ENCODE measurements around the gene GUCY2F.

Gene GUCY2F

DNA sequence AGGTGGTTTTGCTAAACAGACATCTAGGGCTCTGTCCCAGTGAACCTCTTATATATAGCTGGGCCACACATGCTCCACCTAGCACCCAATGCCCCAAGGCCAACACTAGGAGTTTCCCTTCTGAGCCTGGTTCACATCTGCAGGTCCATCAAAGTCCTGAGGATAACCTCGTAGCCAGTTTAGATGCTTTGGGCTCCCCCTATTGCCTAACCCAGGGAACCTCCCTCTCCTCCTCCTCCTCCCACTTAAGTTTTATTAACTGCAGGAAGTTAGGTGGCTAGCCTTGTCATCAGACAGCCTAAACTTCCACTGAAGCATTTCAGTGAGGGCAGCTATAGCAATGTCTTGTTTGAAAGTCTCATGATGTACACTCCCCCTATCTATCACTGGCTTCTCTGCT is 88.0 kb downstream of the GUCY2F start:
- no peak for DNase-seq (ENCODE audit: low read depth)

DNA sequence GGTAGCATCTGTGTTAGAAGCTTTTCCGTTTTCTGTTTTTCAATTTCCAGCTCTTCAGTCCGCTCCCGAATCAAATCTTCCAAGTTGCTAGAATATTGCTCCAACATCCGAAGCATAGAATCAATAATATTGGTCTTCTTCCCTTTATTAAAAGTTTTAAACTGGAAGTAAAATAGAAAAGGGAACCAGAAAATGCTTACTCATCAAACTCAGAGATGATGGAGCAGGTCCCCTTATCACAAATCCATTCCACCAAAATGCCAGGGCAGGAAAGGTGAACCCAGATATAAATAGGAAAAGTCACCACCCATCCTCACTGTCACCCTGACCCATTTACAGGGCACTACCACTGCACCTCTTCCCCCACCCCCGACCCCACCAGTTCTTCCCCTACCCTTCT is 89.0 kb downstream of the GUCY2F start:
- DNase-seq (ENCODE audit: low read depth), result no peak

DNA sequence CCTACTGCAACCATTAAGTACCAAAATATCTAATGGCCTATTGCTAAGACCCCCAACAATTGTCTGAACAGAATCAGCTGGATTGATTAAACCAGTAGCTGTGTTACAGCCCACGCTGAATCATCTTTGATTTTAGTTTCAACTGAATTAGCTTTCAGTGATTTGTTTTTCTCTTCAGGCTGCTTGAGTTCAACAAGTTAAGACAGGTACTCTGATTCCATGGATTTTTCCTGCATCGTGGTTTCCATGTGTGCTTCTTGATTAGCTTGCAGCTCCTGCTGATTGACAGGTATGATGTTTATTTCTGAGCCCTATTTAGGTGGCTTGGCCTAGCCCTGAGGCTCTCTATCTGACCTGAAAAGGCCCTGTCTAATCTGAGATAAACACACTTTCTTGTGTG is 91.3 kb downstream of the GUCY2F start:
- DNase-seq (ENCODE audit: low read depth), result no peak

DNA sequence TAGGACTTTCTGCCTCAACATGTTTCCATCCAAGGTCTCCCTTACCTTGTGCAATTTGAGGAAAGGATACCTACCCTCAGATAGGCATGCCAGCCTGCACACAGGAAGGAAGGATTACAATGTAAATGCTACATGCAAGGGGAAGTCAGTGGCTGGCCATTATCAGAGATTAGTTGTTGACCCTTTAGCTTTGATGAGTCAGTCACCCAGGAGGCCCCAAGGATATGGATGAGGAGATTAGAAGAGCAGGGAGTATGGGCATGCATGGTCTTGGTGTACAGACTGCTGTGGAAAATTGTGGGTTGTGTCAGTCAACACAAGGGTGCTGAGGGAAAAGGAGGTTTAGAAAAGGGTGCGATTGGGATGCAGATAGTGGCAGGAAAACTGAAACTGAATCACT is 92.0 kb downstream of the GUCY2F start:
- no peak for DNase-seq (ENCODE audit: low read depth)

DNA sequence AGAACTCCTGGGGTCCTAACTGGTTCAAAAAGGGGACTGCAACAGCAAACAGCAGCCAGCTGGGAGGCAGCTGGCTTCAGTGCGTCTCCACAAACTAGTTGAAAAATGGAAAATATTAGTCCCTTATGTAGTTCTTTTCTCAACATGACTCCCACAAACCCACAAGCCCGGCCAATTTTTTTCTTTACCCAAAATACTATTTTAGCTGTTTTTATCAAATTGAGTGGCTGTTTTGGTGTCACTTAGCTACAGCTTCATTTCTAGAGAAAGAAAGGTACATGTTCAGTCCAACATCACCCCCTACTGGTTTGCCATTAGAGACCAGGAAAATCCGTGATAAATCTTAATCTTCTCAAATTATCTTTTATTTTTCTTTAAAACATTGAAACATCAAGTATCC is 97.2 kb downstream of the GUCY2F start:
- DNase-seq (ENCODE audit: low read depth), result no peak

DNA sequence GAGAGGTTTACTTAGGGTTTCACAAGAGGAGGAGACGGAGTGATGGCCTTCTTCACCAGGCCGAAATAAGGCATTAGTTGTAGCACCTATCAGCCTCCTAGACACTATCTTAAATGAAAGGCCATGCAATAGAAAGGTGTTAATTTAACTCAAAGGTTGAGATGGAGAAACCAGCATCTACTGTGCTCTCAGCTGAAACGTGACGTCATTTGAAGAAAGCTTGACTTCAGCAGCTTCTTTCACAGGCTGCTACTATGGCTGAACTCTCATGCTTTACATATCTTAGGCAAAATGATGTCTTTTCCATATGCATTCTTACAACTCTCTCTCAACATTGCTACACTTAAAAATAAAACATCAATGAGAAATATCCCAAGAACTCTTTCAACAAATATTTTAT is 99.6 kb downstream of the GUCY2F start:
- no peak for DNase-seq (ENCODE audit: low read depth)

DNA sequence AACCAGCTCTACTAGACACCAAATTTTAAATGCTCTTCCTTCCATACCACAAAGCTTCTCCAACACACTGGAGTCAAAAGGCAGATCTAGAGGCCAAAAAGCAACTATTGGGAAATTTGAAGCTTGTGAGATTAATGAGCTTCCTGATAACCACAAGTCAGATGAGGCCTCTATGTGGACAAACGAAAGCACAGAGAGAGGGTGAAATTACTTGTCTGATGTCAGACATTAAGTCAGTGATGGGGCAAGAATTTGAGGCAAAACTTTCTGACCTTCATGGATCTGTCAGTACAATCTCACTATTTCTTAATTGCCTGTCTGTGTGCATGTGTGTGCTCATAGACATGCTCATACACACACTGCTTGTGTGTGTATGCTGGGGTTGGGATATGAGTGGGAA is 103.6 kb downstream of the GUCY2F start:
- no peak for DNase-seq (ENCODE audit: low read depth)

DNA sequence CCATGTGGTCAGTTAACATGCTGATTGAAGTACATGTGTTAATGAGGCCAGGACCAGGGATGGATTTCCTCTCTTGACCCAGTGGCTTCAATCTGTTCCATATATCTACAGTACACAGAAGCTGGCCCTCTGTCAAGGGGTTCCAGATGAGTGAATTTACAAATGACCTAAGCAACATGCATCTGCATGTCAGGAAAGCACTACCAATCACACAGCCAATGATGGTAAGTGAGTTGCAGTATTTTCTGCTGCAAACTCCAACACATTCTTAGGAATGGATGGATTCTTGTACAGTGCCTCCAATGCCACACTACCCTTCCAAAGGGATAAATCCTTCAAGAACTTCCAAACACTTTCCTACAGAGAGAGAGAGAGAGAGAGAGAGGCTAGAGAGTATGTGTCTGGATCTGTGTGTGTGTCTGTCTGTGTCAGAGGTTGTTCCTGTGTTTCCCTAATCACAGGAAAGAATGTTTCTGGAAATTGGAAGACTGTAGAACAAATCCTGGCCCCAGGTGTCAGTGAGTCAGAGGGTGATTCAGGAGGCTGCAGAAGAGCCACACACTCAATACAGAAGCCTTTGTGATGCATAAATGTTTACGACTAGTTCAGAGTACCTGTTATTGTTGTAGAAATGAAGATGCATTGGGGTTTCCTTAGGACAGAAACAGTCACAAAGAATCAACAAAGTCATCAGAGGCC is 107.5 kb downstream of the GUCY2F start:
- no peak for DNase-seq (ENCODE audit: low read depth)

DNA sequence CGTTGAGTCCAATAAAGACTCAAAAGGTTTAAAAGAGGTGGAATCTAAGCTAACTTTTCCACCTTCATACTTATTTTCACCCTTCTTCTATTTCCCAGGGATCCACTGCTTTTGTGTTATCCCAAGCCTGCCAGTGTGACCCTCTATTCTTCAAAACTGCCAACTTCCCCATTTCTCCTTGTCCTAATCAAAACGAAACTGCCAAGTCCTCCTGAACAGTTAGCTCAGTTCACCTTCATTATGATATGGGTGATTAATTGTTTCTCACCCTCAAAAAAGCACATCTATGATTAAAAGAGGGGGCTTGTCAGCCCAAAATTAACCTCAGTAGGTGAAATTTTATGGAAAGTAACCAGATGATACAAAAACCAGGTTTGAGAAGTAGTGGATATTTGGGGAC is 108.4 kb downstream of the GUCY2F start:
- no peak for DNase-seq (ENCODE audit: low read depth)

DNA sequence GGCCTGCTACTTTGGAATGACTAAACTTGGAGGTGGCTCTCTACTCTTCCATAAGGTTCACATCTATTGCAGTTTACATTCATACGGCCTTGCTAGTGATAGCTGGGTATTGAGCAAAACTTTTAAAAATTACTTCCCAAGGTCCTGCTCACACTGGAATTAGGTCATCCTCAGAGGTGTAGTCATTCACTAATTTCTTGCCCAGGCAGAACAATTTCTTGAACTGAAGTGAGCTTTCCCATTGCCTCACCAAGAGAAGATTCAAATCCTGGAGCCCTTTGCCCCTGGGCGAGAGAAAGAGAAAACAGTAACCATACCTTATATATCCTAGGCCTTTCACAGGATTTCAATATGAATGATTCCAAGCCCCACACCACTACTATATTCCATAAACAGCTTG is 109.2 kb downstream of the GUCY2F start:
- DNase-seq (ENCODE audit: low read depth), result no peak

DNA sequence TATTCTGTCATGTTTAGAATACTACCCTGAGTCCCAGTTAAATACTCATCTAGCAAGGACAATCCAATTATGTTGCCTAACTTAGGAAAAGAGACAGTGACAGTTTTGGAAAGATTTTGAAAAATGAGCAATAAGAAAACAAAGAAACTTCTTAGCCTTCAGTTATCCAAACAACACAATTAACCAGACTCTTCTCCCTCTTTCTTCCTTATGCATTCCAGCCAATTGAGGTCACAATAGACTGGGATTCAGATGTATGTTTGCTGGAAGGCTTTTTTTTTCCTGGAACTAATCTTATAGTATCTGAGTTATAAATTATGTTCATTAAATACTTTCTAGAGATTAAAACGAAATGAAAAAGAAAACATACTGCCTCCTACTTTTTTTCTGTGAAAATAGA is 109.6 kb downstream of the GUCY2F start:
- no peak for DNase-seq (ENCODE audit: low read depth)

DNA sequence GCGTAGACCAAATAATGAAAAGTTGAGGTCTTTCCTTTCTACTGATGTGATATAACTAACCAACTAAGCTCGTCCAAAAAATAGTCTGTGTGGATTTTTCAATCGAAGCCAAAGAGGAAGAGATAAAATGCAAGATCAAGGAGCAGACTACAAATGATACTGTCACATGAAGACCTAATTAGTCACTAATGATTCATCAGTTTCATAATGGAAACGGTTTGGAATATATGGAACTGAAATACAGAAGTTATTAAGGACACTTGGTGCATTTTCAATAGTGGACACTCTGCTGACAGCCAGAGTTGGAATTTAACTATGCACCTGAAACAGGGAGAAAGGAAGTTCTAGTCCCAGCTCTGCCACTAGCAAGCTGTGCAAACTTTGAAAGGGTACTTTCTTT is 119.8 kb downstream of the GUCY2F start:
- DNase-seq (ENCODE audit: low read depth), result no peak

DNA sequence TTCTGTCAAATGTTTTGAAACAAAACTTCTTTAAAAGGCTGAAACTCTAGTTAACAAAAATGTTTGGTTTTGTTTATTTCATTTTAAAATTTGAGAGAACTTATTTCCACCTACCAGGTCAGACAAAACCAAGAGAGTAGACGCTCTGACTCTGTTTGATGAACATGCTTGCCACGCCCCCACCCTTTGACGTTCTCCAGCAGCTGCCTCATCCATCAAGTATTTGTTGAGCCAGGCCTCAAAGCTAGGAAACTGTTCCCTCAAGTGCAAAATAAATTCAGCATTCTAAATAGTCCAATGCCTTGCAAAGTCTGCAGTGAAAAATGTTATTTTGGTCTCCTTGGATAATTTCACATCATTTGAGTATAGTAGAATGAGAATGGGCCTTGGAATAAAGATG is 121.6 kb downstream of the GUCY2F start:
- DNase-seq (ENCODE audit: low read depth), result no peak

DNA sequence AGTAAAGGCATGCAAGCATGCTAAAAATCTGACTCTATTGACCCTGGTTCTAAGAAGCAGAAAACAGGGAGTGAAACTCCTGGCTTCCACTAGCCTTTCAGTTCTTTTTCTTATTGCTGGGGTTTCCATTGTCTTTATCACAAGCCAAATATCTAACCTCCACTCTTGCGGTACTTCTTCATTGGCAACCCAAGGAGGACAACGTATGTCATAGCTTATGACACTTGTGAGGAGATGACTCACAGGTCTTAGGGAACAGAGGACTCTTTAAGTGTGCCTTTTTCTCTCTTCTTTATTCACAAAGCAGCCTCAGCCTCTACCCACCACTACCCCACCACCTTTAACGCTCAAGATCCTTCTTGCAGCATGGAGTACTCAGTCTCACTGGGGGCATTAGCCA is 124.2 kb downstream of the GUCY2F start:
- DNase-seq (ENCODE audit: low read depth), result no peak

DNA sequence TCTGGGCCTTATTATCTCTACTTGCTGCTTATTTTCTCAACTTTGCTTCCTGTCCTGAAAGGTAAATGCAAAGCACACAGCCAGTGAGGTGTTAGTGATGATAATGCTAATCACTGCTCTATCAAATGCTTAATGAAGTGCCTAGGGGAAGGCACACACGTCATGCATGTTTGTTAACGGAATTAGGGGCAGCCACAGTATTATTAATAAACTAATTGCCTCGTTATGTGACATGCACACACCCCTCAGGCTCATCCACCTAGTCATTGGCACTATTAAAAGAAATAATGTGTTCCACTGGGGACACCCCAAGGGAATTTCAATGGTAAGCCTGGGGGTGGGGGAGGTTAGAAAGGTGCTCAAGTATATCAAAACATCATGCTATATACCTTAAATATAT is 125.2 kb downstream of the GUCY2F start:
- DNase-seq (ENCODE audit: low read depth), result no peak

DNA sequence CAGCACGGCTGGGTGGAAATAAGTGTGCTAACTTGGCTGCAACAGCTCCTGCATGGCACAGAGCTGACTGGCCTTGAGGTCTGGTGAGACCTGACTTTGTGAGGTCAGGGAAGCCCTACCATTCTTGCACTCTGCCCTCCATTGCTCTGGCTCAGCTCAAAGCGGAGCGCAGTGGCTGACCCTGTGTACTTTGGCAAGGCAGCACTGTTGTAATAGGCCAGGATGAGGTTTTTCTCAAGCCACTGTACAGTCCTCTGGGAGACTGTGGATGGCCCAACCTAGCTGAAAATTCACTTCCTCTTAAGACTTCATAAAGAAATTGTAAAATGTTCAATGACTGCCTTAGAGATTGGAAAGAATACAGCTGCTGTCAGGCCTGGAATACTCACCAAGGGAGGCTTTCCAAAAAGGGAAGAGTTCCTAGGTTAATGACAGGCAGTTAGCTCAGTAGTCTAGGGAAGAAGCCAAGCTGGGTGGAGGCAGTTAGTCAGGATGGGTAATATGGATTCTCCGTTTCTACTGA is 129.8 kb downstream of the GUCY2F start:
- DNase-seq (ENCODE audit: low read depth), result no peak

DNA sequence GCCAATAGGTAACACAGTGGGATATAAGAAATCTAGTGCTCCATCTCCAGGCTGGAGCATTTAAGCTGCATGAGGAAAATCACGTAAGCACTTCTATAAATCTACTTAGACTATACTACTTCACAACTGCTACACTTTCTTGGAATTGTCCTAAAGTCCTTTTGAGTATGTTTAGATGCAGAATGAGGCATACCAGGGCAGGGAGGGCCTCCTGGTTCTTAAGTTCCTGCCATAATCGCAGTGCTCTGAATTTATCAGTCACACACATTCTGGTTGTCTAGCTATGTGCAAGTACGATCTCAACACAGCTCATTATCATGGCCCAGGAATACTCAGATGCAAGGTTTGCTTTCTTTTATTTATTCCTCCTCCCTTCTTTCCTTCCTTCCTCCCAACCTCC is 130.3 kb downstream of the GUCY2F start:
- no peak for DNase-seq (ENCODE audit: low read depth)

DNA sequence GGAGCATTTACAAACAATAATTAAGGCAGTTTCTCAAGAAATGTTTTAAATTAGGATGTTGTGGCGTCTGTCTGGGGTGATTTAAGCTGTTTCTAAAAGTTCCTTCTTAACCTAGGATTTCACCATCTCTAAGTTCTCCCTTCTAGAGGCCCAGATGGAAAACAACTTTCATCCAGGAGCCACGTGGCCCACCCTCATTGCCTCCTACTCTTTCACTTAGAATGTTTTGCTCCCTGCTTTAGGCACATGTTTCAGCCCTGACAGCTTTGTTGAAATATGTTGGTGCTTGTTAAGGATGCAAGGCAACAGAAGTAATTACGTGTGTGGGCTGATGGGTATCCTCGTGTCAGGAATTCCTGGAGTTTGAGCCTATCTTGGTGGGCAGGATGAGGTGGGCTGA is 131.3 kb downstream of the GUCY2F start:
- DNase-seq (ENCODE audit: low read depth), result no peak

DNA sequence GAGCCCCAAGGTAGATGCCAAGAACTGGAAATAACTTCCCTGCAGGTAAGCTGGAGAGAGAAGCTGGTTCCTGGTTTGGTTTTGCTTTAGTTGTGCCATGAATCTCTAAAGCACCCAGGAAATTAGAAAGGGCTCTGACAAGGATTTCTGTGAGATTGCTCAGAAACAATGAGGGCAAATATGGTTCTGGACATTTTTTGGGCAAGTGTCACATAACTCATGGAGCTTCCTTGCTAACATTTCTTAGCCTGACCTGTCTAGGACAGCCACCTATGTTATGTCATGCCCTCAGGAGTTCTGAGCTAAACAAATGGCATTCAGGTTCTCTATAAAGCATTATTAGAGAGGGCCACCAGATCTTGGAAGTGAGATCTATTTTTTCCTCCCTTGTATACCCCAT is 131.8 kb downstream of the GUCY2F start:
- no peak for DNase-seq (ENCODE audit: low read depth)

DNA sequence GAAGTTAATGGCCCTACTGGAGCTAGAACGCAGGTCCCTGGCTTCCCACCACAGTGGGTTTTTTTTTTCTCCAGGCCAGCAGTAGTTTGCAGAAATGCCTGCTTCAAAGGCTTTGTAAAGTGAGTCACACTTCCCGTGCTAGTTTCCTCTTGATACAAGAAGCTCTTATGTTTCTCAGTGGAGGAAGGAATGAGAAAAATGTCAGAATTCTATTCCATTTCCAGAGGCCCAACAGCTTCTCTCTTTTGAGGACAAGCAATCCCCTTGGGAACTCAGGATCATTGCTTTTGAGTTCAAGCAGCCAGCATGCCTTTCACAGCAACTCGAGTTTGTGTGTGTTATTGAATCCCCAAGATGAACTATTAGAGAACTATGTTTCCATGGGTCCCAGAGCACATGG is 134.3 kb downstream of the GUCY2F start:
- no peak for DNase-seq (ENCODE audit: low read depth)

DNA sequence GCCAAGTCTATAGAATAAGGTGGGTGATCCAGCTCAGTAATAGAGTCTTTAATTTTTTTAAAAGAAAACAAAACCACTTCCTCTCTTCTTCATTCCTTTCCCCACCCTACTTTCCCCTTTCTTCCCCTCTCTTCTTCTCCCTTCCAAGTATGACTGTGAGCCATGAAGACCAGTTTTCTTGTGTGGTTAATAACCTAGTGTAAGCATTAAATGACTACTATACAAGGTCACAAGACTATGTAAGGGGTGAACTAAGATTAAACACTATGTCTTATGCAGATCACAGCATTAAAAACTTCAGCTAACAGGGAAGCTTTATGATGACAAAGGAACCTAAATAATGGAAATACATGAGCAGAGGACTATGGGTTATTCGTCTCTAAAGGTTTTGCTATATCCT is 135.4 kb downstream of the GUCY2F start:
- no peak for DNase-seq (ENCODE audit: low read depth)

DNA sequence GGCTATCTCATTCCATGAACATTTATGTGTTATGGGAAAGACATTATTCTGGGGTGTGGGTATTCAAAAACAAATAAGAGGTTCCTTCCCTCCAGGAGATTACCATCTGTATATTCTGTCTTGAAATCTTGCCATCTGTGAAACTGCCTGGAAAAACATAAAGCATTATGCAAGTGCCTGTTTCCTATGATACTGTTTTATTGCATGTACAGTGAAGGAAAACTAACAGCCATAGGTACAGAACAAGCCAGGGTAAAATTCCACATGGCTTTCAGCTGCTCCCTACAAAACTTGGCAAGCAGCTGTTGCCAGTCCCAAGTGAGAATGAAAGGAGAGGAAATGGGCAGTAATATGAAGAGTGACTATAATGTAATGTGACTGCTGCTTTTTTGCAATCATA is 136.0 kb downstream of the GUCY2F start:
- no peak for DNase-seq (ENCODE audit: low read depth)

DNA sequence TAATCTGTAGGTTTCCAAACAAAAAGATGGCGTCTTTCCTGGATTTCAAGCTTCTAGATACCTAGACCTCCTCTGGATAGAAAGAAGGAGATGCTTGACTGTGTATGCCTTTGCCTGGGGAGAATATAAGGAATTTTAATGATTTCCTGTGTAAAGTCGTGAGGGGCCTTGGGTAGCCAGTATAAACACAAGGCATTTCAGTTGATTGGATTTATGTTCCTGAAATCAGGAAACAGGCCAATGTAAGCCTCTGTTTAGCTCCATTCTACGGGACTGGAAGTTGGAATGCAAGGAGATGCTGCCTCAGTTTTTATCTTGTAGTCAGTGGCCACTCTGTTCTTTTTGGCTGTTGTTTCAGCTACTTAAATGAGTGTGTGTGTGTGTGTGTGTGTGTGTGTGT is 137.2 kb downstream of the GUCY2F start:
- DNase-seq (ENCODE audit: low read depth), result no peak

DNA sequence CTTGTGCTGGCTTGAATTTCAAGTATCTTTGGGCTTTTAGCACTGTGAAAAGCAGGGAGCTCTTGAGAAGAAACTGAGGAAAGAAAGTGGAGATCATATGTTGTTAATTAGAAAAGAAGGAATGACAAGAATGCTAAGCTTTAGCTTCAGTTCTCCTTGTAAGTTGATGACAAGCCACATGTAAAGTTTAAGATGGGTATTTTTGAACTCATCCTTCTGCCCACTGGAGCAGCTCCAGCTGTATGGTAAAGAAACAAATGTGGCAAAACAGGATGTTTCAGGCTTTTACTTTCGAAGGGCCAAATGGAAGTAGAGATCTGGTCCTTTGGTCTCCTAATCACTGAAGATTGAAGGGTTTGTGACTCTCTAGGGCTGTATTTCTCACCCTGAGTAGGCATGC is 137.8 kb downstream of the GUCY2F start:
- DNase-seq (ENCODE audit: low read depth), result no peak

DNA sequence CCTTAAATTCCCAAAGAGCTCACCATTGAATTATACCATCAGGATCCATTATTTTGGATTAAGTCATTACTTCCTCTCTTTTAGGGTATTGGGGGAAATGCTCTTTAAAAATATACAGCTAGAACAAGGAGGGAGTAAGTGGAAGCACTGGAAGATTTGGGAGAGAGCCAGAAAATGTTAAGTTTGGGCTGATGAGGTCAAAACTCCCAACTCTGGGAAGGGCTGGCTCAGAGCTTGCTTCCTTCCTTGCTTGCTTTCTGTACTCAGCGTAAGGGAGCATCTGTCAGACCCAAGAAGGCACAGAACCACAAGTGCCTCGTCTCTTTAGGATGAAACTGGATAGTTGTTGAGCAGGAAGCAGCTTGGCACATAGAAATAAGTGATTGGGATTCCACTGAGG is 138.2 kb downstream of the GUCY2F start:
- DNase-seq (ENCODE audit: low read depth), result no peak
